HK-2 (cell line): ENCODE data around the gene RYR3.

ENCODE experiments used
- DNase-seq: peaks from one replicate; pipeline ENCODE4 v3.0.0-alpha.2; 2018; ENCODE audit not compliant: unreplicated experiment

Gene RYR3

DNA sequence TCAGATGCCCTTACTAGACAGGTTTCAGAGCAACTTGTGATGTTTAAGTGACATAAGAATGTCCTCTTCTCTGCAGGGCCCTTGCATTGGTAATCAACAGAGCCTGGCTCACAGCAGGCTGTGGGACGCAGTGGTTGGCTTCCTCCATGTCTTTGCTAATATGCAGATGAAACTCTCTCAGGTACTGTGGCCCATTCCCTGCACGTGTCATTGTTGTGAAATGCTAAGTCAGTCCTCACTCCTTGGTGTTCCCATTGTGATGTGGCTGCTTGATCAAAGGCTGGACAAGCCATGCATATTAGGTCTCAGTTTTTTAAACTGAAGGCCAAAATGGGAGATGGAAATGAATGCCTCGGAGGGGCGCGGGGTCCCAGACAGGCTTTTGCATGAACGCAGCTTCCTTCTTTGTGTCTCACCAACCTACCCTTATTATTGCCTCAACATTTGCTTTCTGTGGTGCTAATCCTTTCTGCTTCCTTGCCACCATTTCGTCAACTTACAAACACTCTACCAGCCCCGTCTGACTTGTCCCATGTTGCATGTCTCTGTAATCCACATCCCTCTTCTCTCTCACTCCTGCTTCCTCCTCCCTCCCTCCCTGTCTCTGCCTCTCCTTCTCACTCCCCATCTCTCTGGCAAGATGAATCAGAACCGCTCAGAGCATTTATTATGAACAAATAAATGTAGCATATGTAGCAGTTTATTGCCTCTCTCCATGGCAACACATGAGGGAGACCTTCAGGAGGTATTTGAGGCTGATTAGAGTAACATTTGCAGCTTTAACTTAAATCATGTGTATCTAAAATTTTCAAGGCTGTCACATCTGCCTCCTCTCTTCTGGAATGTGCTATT is 524.4 kb downstream of the RYR3 start:
- DNase-seq: no peak

DNA sequence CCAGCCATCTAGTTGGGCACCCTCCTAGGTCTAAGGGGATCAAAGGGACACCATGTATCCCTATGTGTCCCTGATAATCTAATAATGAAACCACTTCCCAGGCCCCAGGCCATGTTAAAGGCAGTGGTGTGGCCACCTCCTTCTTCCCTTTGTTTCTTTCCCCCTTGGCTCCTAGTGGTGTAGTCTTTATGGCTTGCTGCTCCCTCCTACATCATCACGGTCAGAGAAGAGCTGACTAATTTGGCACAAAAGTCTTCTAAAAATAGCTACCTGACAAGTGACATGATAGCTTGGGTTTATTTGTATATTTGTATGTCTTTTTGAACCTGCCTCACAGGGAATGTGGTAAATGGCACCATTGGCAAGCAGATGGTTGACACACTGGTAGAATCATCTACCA is 526.5 kb downstream of the RYR3 start:
- DNase-seq: no peak

DNA sequence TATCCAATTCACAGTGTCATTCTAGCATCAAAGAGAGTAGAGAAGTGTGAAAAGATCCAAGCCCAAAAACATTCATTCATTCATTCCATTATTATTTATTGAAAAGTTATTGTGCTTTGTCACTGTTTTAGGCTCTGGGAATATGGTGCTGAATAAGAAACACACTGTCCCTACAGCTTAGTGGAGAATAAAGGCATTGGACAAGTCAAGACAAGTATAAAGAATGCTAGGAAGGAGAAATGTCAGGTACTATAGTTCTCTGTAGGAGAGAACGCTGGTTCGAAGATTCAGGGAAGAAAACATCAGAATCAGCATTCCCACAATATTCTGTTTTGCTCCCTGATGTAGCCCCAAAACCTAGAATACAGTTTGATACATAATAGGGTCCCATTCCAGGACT is 528.8 kb downstream of the RYR3 start:
- no peak for DNase-seq

DNA sequence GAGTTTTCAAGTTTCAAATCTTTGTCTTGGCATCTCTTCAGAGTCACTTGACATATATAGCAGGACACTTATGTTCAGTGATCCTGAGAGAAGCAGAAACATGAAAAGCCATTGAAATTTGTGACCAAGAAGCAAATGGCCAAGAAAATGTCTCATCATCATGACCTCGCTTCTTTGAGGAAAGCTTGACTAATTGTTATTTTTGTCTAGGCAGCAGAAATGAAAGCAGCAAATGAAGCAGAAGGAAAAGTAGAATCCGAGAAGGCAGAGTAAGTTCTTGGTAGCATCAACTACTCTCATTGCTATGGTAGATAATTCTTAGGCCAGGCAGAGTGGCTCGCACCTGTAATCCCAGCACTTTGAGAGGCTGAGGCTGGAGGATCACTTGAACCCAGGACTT is 529.8 kb downstream of the RYR3 start:
- no peak for DNase-seq

DNA sequence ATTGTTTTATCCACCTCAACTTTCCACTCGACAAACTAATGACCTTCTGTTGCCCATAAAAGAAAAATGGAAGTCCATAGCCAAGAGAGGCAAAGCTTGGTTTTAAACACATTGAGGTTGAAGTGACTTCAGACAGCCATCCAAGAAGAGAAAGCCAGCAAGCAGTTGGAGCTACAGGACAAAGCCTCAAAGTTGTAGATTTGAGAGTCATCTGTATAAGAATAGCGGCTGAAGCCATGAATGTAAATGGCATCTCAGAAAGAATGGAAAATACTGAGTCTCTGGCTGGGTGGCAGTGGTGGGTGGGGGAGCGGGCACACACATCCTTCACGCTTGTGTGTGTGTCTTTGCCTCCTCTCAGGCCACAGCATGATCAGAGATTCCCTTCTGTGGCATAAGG is 533.4 kb downstream of the RYR3 start:
- no peak for DNase-seq

DNA sequence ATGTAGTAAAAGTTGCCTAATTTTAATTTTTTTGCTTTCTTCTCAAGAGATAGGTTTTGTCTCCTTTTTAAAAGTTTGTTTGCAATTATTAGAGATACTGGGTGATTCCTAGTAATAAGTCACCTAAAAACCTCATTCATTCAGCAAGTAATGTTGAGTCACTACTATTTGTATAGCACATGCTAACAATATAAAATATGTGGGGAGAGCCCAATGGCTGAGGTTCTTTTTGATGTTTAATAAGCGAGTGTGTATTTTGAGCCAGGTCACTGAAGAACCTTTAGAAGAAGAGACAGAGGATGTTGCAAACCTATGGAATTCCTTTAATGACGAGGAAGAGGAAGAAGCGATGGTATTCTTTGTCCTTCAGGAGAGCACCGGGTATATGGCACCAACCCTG is 533.8 kb downstream of the RYR3 start:
- no peak for DNase-seq

DNA sequence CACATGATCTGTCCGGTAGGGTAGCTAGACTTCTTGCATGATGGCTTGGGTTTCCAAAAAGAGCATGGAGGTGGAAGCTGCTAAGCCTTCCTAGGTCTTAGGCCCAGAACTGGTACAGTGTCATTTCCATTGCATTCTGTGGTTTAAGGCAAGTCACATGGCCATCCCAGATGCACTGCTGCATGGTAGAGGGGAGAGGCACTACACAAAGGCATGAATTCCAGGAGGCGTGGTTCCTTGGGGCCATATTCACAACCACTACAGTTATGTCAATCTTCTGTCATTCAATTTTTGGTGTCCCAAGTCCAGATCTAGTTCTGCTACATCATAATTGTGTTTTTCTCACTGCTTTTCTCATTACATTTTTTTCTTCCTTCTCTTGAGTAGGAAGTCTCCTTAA is 535.4 kb downstream of the RYR3 start:
- no peak for DNase-seq

DNA sequence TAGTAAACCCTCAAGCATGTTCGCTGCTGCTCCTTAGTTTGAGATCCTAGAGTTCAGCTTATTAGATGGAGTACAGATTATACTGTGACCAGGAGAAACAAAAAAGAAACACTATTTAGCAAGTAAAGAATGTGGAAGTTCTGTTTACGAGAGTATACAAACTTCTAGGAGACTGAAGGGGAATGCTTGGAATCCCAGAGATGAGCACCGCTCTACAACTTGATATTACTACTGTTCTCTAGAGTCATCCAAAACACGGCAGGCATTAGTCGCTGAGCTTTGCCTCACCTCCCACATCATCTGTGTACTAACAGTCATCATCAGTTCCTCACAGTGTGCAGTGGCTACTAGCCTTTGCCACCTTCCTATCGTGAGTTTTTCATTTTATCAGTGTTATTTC is 536.1 kb downstream of the RYR3 start:
- no peak for DNase-seq

DNA sequence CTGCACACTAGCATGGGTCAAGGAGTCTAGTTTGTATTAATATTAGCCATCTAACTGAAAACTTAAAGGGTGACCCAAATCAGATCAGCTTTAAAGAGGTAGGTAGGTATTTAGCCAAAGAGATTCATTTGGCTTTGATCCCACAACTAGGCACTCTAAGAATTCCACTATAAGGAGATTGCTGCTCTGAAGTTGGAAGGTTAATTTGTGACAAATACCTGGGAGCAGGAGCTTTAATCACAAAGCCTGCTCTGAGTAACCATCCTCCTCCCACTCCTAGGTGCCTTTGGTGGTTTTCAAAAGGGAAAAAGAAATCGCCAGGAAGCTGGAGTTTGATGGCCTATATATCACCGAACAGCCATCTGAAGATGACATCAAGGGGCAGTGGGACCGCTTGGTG is 537.2 kb downstream of the RYR3 start:
- no peak for DNase-seq

DNA sequence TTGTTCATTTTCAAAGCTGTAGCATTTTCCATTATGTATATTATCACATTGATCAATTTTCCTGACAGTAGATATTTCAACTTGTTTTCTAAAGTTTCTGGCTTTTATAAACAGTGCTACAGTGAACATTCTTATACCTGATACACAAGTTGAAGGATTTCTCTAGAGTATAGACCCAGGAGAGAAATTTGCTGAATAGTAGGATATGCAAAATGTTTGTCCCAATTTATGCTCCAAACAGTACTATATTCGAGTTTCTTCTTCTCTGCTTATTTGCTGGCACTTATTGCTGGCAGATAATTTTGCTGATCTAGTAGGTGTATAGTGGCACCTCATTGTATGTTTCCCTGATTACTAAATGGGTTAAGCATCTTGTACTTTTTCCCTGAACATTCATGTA is 540.3 kb downstream of the RYR3 start:
- DNase-seq: no peak

DNA sequence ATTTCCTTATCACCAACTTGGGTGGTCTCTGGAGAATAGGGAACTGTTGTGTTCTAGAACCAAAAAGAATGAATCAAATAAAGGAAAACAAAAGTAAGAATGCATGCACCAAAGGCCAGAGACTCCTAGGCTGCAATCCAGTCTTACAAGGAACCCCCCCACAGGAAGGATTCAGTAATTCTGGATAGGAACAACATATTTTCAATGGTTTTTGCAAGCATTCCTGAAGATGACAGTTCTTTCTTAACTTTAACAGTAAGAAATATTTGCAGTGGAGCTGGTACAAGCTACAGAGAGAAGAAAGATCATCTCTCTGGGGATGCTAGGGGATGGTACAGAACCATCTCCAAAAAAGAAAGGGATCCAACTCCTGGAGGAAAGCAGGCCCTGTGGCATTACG is 541.3 kb downstream of the RYR3 start:
- no peak for DNase-seq

DNA sequence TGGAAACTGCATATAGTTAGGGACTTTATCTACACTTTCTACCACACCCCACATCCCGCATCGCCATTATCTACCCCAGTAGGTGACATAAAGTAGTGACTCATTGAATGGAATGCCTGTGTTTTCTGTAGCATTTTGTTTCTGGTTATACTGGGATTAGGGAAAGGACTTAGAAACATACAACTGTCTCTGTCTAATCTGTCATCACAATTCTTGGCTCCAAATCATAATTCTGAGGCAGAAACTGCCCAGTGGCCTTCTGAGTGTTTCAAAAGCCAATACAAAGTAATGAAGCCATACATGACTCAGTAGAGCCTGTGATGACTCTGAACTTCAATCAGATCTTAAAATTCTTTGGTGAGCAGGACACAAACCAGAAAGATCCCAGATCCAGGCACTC is 541.8 kb downstream of the RYR3 start:
- no peak for DNase-seq

DNA sequence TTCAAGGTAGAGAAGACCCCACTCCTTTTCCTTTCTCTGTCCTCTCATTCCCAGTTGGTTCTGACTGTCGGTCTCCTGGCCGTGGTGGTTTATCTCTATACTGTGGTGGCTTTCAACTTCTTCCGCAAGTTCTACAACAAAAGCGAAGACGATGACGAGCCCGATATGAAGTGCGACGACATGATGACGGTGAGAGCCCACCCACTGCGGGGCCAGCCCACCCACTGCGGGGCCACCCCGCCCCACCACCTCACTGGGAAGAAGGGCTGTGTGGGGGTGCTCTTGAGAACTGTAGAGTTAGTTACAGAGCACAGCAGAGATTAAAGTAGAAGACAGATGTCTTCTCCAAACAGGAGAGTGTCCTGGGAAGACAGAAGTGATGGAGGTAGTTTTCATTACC is 547.0 kb downstream of the RYR3 start:
- DNase-seq: no peak

DNA sequence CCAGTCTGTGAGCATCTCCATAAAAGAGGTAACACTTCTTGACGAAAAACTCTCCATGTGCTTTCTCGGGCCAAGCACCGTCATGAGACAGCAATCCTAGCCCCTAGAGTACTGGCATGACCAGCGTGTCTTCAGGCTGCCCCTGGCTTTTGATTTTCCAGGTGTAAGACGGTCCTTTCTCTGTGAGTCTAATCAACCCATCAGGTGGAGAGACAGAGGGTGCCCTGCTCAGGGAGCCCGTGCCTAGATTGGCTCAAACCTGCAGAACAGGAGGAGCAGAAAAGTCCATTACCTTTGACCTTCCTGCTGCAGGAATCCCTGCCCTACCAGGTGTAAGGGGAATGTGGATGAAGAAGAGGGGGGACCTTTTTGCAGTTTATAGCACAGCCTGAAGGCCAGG is 548.1 kb downstream of the RYR3 start:
- DNase-seq: no peak

DNA sequence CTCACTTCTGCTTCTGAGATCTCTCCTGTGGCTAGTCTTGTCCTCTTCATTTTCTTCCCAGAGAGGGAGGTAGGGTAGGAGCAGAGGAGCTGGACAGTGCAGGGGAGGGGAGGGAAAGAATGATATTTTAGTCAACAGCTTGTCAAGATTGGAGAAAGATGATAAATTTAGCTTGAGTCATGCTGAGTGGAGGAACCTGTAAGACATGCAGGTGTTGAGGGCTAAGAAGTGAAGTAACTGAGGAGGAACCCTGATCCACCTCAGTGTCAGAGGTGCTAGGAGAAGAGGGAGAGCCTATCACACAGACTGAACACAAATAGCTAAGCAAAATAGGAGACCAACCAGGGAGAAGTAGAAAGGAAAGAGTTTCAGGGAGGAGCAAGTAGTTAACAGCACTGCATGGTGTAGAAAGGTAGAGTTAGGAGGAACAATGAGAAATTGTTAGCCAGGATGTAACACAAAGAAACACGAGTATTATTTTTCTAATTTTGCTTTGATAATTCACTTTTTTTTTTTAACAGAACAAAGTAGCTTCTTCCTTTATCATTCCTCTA is 549.3 kb downstream of the RYR3 start:
- DNase-seq: no peak

DNA sequence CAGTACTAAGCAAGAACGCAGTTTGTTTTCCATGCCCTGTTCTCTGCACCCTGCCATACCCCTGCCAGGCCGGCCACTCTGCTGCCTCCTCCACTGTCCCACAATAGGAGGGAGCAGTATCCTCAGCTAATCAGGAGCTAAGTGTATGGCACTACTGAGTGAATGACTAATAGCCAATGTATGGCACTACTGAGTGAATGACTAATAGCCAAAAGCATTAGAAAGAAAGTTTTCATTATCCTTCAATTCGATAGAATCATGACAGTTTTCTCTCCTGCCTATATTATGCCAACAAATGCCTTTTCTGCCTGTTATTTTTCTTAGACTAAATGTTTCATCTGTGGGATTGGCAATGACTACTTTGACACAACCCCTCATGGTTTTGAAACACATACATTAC is 550.0 kb downstream of the RYR3 start:
- DNase-seq: no peak

DNA sequence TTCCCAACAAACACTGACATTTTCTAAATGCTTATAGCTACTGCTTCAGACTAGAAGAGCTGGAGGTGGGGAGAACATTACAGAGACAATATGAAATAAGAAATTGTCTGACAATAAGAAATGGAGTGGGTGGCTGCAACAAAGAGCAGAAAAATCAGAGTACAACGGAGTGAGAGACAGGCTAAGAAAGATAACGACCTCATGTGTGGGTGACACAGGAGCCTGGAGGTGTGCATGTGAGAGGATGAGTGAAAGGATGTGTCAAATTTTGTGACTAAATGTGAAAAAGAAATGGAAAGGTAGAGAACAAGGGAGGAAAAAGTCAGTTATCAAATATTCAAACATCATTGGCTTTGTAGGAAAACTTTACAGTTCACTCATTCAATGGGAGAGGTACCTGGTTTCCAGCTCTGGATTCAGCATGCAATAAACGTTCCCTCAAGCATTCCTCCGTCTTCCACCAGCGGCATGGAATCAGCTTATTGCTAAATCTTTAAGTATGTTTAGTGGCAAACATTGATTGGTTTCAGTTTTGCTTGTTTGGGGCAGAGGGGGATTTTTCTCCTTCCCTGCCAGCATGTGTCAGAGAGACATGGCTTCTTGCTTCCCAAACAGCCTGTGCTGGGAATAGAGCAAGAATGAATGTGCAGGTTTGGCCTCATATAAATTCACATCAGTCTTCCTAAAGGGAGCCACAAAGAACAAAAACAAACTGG is 553.8 kb downstream of the RYR3 start:
- DNase-seq: no peak

DNA sequence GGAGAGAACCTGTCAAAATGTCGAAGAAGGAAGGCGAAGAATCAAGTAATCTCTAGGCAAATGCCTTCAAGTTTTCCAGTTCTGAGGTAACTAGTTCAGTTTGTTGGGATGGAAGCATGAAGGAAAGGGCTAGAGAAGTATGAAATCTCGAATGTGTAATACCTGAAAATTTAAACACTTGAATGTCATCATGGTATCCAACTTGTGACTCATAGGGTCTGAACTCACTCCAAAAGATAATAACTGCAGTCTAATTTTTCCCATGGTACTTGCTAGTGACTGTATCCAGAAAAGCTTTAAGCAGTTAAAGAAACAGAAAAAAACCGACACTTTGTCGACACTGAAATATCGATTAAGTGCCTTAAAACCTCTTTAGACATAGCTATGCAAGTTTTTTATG is 554.6 kb downstream of the RYR3 start:
- DNase-seq: no peak

DNA sequence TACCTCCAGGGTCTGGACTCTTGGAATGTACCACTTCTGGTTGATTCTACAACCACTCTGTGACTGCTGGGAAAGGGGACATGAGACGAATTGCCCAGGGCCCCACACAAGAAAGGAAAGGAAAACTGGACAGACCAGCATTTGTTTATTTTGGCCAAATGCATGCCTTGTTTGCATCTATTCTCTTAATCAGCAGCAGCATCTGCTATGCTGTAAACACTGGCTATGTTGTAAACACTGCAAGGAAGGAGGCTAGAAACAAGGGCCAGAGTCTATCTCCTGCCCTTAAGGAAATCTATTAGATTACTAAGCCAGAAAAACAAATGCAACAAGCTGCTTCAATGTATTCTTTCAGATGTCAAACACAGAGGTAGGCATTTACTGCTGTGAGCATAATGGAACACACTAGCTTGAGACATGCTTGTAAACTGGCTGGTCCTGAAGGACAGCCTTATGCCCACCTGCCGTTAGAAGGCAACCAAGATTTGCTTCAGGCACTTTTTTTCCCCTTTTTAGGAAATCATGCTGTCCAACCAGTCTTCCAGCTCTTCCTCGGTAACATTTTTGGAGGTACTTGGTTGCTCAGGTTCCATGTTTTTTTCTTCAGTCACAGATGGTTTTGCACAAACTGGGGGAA is 555.5 kb downstream of the RYR3 start:
- DNase-seq: no peak

DNA sequence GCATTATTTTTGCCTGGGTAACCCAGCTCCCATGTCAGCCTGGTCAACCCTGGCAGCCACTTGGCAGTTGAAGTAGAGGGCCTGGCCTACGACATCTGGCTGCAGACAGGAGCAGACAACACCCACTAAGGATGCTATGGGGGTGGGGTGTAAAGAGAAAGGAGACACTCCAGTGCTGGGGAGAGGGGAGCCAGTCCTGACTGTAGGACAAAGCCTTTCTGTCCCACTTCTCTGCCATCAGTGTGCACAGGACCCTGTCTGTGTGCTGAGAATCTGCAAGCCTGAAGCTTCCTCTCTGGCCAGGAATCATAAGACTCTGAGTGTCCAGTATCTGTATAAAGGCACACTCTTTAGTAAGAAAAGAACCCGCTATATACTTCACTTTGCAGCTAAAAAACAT is 561.2 kb downstream of the RYR3 start:
- no peak for DNase-seq

DNA sequence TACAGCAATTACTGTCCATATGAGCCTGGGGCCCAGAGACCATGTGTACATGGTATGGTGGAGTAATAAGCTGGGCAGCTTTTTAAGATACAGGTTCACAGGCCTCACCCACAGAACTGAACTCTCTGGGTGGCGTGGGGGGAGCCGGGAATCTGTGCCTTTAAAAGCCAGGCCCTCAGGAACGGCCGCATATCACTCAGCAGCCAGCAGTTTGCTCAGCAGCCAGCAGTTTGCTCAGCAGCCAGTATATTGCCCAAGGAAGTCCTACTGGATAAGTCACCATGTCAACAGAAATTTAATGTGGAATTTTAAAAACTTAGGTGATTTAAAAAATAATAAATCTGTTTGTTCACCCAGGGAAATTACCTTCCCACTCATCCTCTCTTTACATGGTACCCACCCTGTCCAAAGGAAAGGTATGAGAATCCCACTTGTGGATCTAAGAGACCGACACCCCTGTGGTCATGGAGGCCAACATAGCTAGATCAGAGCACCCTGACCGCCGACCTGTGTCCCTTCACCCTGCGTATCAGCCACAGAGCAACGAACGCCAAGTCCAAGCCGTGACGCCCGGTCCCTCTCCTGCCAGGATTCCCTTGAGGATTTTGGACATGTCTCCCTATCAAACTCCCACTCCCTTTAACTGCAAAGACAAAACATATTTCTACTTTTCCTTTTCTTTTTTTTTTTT is 561.8 kb downstream of the RYR3 start:
- no peak for DNase-seq

DNA sequence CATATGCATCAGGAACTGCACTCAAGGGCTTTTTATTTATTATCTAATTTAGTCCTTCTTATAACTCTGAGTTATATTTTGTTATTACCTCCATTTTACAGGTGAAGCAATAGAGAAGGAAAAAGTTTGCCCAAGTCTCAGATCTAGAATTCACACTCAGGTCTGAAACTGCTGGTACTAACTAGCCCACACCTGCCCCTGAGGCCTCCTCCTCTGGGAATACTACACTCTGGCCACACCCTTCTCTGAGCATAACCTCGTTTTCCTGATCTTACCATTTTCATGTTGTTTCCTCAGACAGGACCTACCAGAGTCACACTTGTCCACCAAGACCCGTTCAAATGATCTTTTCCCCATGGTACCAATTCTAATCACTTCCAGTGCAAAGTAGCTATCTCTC is 563.4 kb downstream of the RYR3 start:
- no peak for DNase-seq
